Esophagus squamous epithelium (tissue), 5 donors: ENCODE results near the gene CXCR3. TPM values are rescaled to one million over a fixed set of nuclear protein-coding genes. Genes with fewer than 3 reads are reported as not detected.
"Not testable (repeated sequence)": the region's sequence is repeated elsewhere in the genome, so short reads cannot be mapped to it uniquely, and the experiment has no call there.

Experiments used
- DNase-seq: peaks from one replicate; lab custom pipeline; 2025; lab: John Stamatoyannopoulos, UW
- H3K27ac ChIP-seq, 4 donors: fragments of 200-600 bp; sonication (generic); one replicate each; pipeline ENCODE4 v1.5.1; 2016 to 2019; ENCODE audit warnings: mild to moderate bottlenecking in 1 of 4
- H3K27me3 ChIP-seq, 4 donors: fragments of 200-600 bp; sonication (generic); 1 replicate in 3 of 4; 2 replicates in 1 of 4; pipeline versions ENCODE4 v1.5.1 to v1.6.0; 2017 to 2021; ENCODE audit warnings: antibody characterized with exemption in 1 of 4
- H3K36me3 ChIP-seq, 3 donors: fragments of 200-600 bp; sonication (generic); one replicate each; pipeline ENCODE4 v1.5.1; 2016 to 2019
- H3K4me1 ChIP-seq, 3 donors: fragments of 200-600 bp; sonication (generic); one replicate each; pipeline ENCODE4 v1.5.1; 2017 to 2019
- H3K4me3 ChIP-seq, 4 donors: fragments of 200-600 bp; sonication (generic); 1 replicate in 3 of 4; 2 replicates in 1 of 4; pipeline ENCODE4 v1.5.1; 2016 to 2019; ENCODE audit warnings: mild to moderate bottlenecking in 2 of 4, moderate library complexity in 1 of 4
- H3K9me3 ChIP-seq, 3 donors: fragments of 200-600 bp; sonication (generic); one replicate each; pipeline ENCODE4 v1.5.1; 2016 to 2019
- CTCF ChIP-seq, 6 experiments: fragments of 450-650 bp in 4 of 6; fragments of 200-600 bp in 2 of 6; sonication (generic) in 2 of 6; IDR thresholded peaks; one replicate each; pipeline ENCODE4 v1.5.1; 2016 to 2019; ENCODE audit warnings: antibody characterized with exemption in 6 of 6, mild to moderate bottlenecking in 4 of 6, moderate library complexity in 4 of 6
- POLR2A ChIP-seq, 4 donors: fragments of 450-650 bp; IDR thresholded peaks; one replicate each; pipeline ENCODE4 v1.6.1; 2017; ENCODE audit warnings: antibody characterized with exemption in 4 of 4, mild to moderate bottlenecking in 4 of 4, moderate library complexity in 3 of 4
- WGBS, 2 donors: methylation state at CpG; one replicate each; pipeline ENCODE4 v1.1.5; 2018; 5-methylcytosine and 5-hydroxymethylcytosine counted together
- intact Hi-C: fragments of 100-400 bp; cut with DNase I; formaldehyde crosslinking; loops from one replicate; pipeline ENCODE4 v1.15.0; 2022
- total RNA-seq, 4 donors: library from RNA; depleted of rRNA; stranded (reverse); fragments of >200 nt; gene quantifications; one replicate each; pipeline ENCODE4 v1.1.0, GENCODE V29; 2016
- donor health status: DM: yes; HTN: yes; CAD: no.

CXCR3 gene
- total RNA-seq, 4 donors from 2014 or later: 1.3 TPM; not detected in 3

DNA sequence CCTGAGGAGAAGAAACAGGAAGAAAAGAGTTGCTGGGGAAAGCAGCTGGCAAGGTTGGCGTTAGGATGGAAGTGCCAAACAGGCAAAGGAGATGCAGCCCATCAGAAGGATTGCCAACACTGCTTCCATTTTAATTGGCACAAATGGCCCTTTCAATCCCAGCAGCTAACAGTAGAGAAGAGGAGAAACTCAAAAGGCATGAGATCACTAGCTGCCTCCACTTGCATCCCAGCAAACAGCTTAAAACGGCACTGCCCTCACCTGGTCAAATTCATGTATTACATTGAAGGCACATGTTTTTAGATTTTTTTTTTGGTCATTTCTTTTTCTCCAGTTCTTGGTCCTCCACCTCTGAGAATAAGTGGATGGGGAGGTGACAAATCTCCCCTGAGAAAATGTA lies 34.1 kb upstream of the CXCR3 start:
- Histone ChIP-seq H3K4me1 (no peaks in the 10 kb centered on the region), H3K4me3 (no peak overlapping the region), H3K36me3 (no peaks in the 10 kb centered on the region), H3K9me3 (no peaks in the 10 kb centered on the region), H3K27me3 (no peaks in the 10 kb centered on the region), H3K27ac (no peak overlapping the region)
- no peak for DNase-seq
- WGBS, 2 donors: 36 to 42% methylated on average over 2 of the region's 2 CpGs
- TF ChIP-seq POLR2A (IDR thresholded peaks at IDR 0.05) (no peak), CTCF (IDR thresholded peaks at IDR 0.05) (peak; percentile 31 to 55 (median 42))
- intact Hi-C loops: no loop called here

- no peak for DNase-seq
- Histone ChIP-seq H3K4me3 (no peak overlapping the region), H3K36me3 (no peaks in the 10 kb centered on the region), H3K9me3 (no peaks in the 10 kb centered on the region), H3K4me1 (no peaks in the 10 kb centered on the region), H3K27me3 (no peaks in the 10 kb centered on the region), H3K27ac (no peak overlapping the region)
- intact Hi-C loops: no loop called here
- 73 to 74% methylated on average over 2 to 4 of the region's 4 CpGs for WGBS, 2 donors
- TF ChIP-seq POLR2A (IDR thresholded peaks at IDR 0.05): no peak
- no peak for TF ChIP-seq CTCF (IDR thresholded peaks at IDR 0.05)
Measured at GRCh38 chrX:71650333-71650969, 32.1 kb upstream of the CXCR3 start.

- H3K27ac ChIP-seq, H3K27me3 ChIP-seq, H3K9me3 ChIP-seq, H3K4me1 ChIP-seq, DNase-seq, H3K36me3 ChIP-seq, H3K4me3 ChIP-seq, intact Hi-C loops: not testable (repeated sequence)
- 64 to 75% methylated on average over 2 to 4 of the region's 6 CpGs for WGBS, 2 donors
Measured at GRCh38 chrX:71644406-71644805, 26.1 kb upstream of the CXCR3 start.

GRCh38 chrX:71640002-71640401 lies 21.7 kb upstream of the CXCR3 start:
- TF ChIP-seq CTCF (IDR thresholded peaks at IDR 0.05) (no peak), POLR2A (IDR thresholded peaks at IDR 0.05) (no peak)
- no peaks in the 10 kb centered on the region for H3K36me3 ChIP-seq
- intact Hi-C loops: no loop called here
- no peak overlapping the region for H3K27ac ChIP-seq
- no peaks in the 10 kb centered on the region for H3K4me1 ChIP-seq
- DNase-seq: no peak
- no peaks in the 10 kb centered on the region for H3K27me3 ChIP-seq
- WGBS, 2 donors: 76 to 82% methylated on average over 3 to 4 of the region's 4 CpGs
- no peak overlapping the region for H3K4me3 ChIP-seq
- no peaks in the 10 kb centered on the region for H3K9me3 ChIP-seq

DNA sequence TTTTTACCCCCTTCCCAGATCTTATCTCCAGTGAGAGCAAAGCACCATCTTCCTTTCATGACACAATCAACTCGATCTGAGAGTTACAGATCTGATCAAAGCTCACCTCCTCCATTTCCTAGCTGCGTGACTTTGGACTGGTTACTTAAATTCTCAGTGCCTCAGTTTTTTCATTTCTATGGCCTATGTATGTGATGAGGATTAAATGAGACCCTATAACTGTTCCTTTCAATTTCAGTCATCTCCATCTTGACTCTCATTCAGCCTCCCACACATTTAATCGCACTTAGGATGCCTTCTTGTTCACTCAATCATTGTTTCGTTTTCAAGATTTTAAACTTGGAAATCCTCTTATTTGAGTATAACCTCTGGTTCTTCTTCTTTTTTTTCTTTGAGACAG lies 20.1 kb upstream of the CXCR3 start:
- Histone ChIP-seq H3K27me3 (no peaks in the 10 kb centered on the region), H3K4me1 (no peaks in the 10 kb centered on the region), H3K36me3 (no peaks in the 10 kb centered on the region), H3K4me3 (no peak overlapping the region), H3K9me3 (no peaks in the 10 kb centered on the region), H3K27ac (peak overlapping the region in 1 of 4 donors; percentile 42)
- TF ChIP-seq POLR2A (IDR thresholded peaks at IDR 0.05) (no peak), CTCF (IDR thresholded peaks at IDR 0.05) (no peak)
- DNase-seq: no peak
- intact Hi-C loops: no loop called here
- WGBS, 2 donors: 60 to 72% methylated on average over 4 of the region's 4 CpGs

DNA sequence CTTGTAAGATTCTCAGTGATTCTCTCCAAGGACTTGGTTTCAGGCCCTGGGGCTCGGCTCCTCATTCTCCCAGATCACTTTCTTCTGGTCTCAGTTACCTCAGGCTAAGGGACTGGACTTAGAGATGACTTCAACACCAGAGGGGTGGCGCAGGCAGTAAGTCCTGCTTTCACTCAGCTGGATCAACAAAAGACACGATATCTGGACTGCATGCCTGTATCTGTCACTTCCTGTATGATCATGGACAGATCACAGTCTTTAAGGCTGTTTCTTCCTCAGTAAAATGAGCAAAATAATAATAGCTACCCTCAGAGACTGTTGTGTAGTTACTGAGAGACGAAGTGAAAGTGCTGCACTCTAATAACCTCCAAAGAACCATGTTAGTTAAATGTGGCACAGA lies 19.5 kb upstream of the CXCR3 start:
- H3K4me1 ChIP-seq: no peaks in the 10 kb centered on the region
- H3K27ac ChIP-seq: peak overlapping the region in 1 of 4 donors; percentile 42
- intact Hi-C loops: no loop called here
- H3K36me3 ChIP-seq: no peaks in the 10 kb centered on the region
- H3K27me3 ChIP-seq: no peaks in the 10 kb centered on the region
- 47 to 51% methylated on average over 4 of the region's 4 CpGs for WGBS, 2 donors
- TF ChIP-seq CTCF (IDR thresholded peaks at IDR 0.05): no peak
- TF ChIP-seq POLR2A (IDR thresholded peaks at IDR 0.05): no peak
- no peaks in the 10 kb centered on the region for H3K9me3 ChIP-seq
- DNase-seq: no peak
- H3K4me3 ChIP-seq: no peak overlapping the region
